Panc1 (cell line): ENCODE measurements around the gene ATCAY. TPM values are rescaled to one million over a fixed set of nuclear protein-coding genes. Genes with fewer than 3 reads are reported as not detected.
A peak's percentile ranks its signal among the peaks of the same experiment; 100 is the strongest.

Source experiments
- ATAC-seq: fragments of 200-7000 bp; cut with Tn5 transposase; 2 replicates; pipeline ENCODE4 v1.9.1; 2020; ENCODE audit warnings: mild to moderate bottlenecking, moderate library complexity
- BruUV-seq: library from RNA; stranded (reverse); fragments of 400-500 nt; replicated peaks from 2 replicates; lab custom pipeline; 2021; lab: Mats Ljungman, UMichigan
- CTCF ChIA-PET: fragments of 300-600 bp; sonication (Branson Sonifier 250); formaldehyde crosslinking; loops from one replicate; lab custom pipeline; 2022; ENCODE audit warnings: antibody characterized with exemption; lab: Charles Lee
- POLR2A ChIA-PET: fragments of 300-600 bp; sonication (Branson Sonifier 250); formaldehyde crosslinking; loops from one replicate; lab custom pipeline; 2022; ENCODE audit warnings: antibody characterized with exemption; lab: Charles Lee
- DNase-seq: peaks from one replicate; pipeline ENCODE4 v3.0.0-alpha.2; 2010; ENCODE audit warnings: low read depth, low spot score
- H3K27ac ChIP-seq: 2 replicates; pipeline ENCODE4 v1.5.1; 2011; ENCODE audit warnings: mild to moderate bottlenecking, low read length, inconsistent platforms
- H3K27me3 ChIP-seq: fragments of 200-500 bp; sonication (Bioruptor generic); 2 replicates; pipeline ENCODE4 v1.6.0; 2014; ENCODE audit warnings: low read length, inconsistent platforms; ENCODE audit not compliant: control insufficient read depth, insufficient read depth
- H3K36me3 ChIP-seq: fragments of 200-500 bp; sonication (Bioruptor generic); 2 replicates; pipeline ENCODE4 v1.5.1; 2014; ENCODE audit warnings: inconsistent platforms, mild to moderate bottlenecking, low read length, moderate library complexity; ENCODE audit not compliant: control insufficient read depth, insufficient read depth
- H3K4me1 ChIP-seq: 2 replicates; pipeline ENCODE4 v1.5.1; 2011; ENCODE audit warnings: inconsistent platforms, mild to moderate bottlenecking, low read length, moderate library complexity; ENCODE audit not compliant: control insufficient read depth, insufficient read depth
- H3K4me3 ChIP-seq, 2 experiments: 2 replicates each; pipeline ENCODE4 v1.5.1; 2011 to 2012; ENCODE audit warnings: low read depth in 2 of 2, low read length in 2 of 2, mild to moderate bottlenecking in 2 of 2, inconsistent platforms in 1 of 2, moderate library complexity in 1 of 2
- H3K9me3 ChIP-seq: fragments of 200-500 bp; sonication (Bioruptor generic); 2 replicates; pipeline ENCODE4 v1.5.1; 2014; ENCODE audit warnings: low read depth, mild to moderate bottlenecking, inconsistent platforms, low read length, moderate library complexity; ENCODE audit not compliant: control insufficient read depth, insufficient read depth
- CTCF ChIP-seq: fragments of 450-650 bp; IDR thresholded peaks from 2 replicates; pipeline ENCODE4 v1.5.1; 2017; ENCODE audit warnings: mild to moderate bottlenecking
- POLR2AphosphoS5 ChIP-seq: IDR thresholded peaks from 2 replicates; pipeline ENCODE4 v1.6.1; 2012; ENCODE audit warnings: mild to moderate bottlenecking, low read depth, low read length, moderate library complexity
- REST ChIP-seq, 2 experiments: IDR thresholded peaks; 2 replicates each; pipeline ENCODE4 v1.6.1; 2011 to 2012; ENCODE audit warnings: low read depth in 2 of 2, control low read depth in 1 of 2, low read length in 1 of 2, mild to moderate bottlenecking in 1 of 2, moderate library complexity in 1 of 2; ENCODE audit not compliant: insufficient read depth in 1 of 2
- SIN3A ChIP-seq: IDR thresholded peaks from 2 replicates; pipeline ENCODE4 v1.6.1; 2012; ENCODE audit warnings: low read depth, mild to moderate bottlenecking, low read length, moderate library complexity, borderline replicate concordance; ENCODE audit not compliant: insufficient read depth
- TCF7L2 ChIP-seq: IDR thresholded peaks from 2 replicates; pipeline ENCODE4 v1.6.1; 2011; ENCODE audit warnings: mild to moderate bottlenecking, low read depth, low read length, inconsistent platforms
- in situ Hi-C: cut with HindIII; loops from 2 replicates; pipeline ENCODE4 v1.10.0; 2016; ENCODE audit warnings: low sequenced_read_pairs, low pct_unique_long_range_greater_than_20kb
- intact Hi-C: fragments of 100-400 bp; cut with micrococcal nuclease; formaldehyde crosslinking; loops from one replicate; pipeline ENCODE4 v1.10.0; 2022; ENCODE audit not compliant: unreplicated experiment
- total RNA-seq: library from RNA; stranded (reverse); gene quantifications from one replicate; pipeline ENCODE4 v1.2.1, GENCODE V29; 2021; ENCODE audit not compliant: unreplicated experiment

Gene ATCAY
- total RNA-seq, 1 experiment from 2014 or later, result 0.15 TPM

DNA sequence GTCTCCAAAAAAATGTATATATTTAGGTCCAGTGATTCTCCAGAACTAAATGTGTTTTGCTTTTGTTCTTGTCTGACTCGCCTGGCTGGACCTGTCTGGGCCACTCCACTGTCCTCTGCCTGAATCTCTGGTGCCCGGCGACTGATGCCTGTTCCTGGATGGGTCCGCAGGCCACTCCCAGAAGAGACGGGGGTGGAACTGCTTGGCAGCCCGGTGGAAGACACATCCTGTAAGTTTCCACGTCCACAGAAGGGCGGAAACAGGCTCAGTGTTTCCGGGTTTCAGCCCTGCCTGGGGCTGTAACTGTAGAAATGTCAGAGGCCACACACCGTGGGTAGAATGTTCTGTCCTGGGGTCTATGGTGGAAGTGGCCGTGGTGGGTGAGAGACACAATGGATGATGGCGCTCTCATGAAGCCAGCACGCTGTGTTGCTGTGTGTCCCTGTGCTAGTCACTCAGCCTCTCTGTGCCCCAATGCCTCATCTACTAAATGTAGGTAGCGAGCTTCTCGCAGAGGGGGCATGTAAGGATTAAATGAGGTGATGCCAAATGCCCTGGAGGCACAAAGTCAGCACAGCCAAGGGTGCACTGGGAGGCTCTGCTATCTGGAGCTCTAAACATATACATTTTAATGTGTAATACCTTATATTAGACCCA, 22.0 kb downstream of the ATCAY start:
- no peak overlapping the region for H3K4me3 ChIP-seq
- ATAC-seq (peak; percentile 51; the same call in 1 of the 2 replicates), DNase-seq (no peak)
- TF ChIP-seq TCF7L2 (no peak), CTCF (no peak), SIN3A (no peak), POLR2AphosphoS5 (no peak), REST (IDR thresholded peaks at IDR 0.05; ENCODE audit: insufficient read depth in 1 of 2, low read depth in 2 of 2, low read length in 1 of 2) (no peak)
- no TSS peak for BruUV-seq
- no peaks in the 10 kb centered on the region for H3K27me3 ChIP-seq
- H3K36me3 ChIP-seq, result no peaks in the 10 kb centered on the region
- H3K9me3 ChIP-seq, result no peaks in the 10 kb centered on the region
- in situ Hi-C loops, result no loop called here
- H3K27ac ChIP-seq, result no peak overlapping the region
- ChIA-PET POLR2A (no interaction called here), CTCF (no interaction called here)
- H3K4me1 ChIP-seq, result no peaks in the 10 kb centered on the region
- intact Hi-C loops, result no loop called here

DNA sequence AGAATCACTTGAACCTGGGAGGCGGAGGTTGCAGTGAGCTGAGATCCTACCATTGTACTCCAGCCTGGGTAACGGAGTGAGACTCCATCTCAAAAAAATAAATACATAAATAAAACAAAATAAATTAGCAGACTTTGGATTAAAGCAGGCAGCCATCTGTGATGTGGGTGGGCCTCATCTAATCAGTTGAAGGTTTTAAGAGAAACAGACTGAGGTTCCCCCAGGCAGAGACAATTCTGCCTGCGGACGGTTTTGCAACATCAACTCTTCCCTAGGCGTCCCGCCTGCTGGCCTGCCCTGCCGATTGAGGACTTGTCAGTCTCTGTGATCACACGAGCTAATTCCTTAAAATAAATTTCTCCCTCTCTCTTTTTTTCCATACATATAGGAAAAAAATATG, 23.7 kb downstream of the ATCAY start:
- intact Hi-C loops, result no loop called here
- ATAC-seq (no peak), DNase-seq (no peak)
- no peak for TF ChIP-seq POLR2AphosphoS5
- no peak for TF ChIP-seq SIN3A
- no peak for TF ChIP-seq TCF7L2
- no peak for TF ChIP-seq CTCF
- no peak for TF ChIP-seq REST (IDR thresholded peaks at IDR 0.05; ENCODE audit: insufficient read depth in 1 of 2, low read depth in 2 of 2, low read length in 1 of 2)
- Histone ChIP-seq H3K27me3 (no peaks in the 10 kb centered on the region), H3K4me3 (no peak overlapping the region), H3K36me3 (no peaks in the 10 kb centered on the region), H3K27ac (no peak overlapping the region), H3K9me3 (no peaks in the 10 kb centered on the region), H3K4me1 (no peaks in the 10 kb centered on the region)
- no TSS peak for BruUV-seq
- ChIA-PET POLR2A (no interaction called here), CTCF (no interaction called here)
- in situ Hi-C loops, result no loop called here
